Measurements from ENCODE around the gene IGFBP5.

DNA sequence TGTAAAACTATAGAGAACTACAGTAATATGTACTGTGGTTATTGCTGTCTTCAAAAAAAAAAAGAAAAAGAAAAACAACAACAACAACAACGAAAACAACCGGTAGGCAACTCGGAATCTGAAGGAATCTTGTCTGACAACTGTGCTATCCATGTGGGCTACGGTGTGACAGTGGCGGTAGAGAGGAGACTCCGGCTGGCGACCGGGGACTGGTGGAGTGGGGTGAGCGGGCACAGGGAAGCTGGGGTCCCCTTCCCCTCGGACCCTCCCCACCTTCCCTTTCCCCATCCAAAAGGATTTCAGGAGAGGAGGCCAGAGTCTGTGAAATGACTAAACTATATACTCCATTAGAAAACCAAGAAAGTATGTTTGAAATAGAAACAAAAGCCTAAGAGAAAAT is 22.9 kb downstream of the IGFBP5 start:
- TF ChIP-seq FOXA2 (IDR thresholded peaks at IDR 0.05) (no peak), CTCF (IDR thresholded peaks at IDR 0.05; ENCODE audit: low read depth, low read length, missing input control) (no peak), RAD21 (IDR thresholded peaks at IDR 0.05) (no peak), YY1 (IDR thresholded peaks at IDR 0.05) (no peak), TAF1 (conservative IDR thresholded peaks at IDR 0.05) (no peak), ATF3 (IDR thresholded peaks at IDR 0.05) (no peak), EGR1 (IDR thresholded peaks at IDR 0.05; ENCODE audit: low read depth in 2 of 2) (no peak), HNF4G (IDR thresholded peaks at IDR 0.05) (no peak), JUND (IDR thresholded peaks at IDR 0.05) (no peak), SP1 (IDR thresholded peaks at IDR 0.05) (no peak), NR2F2 (IDR thresholded peaks at IDR 0.05) (no peak)
- TF ChIP-seq, protein P1, sequence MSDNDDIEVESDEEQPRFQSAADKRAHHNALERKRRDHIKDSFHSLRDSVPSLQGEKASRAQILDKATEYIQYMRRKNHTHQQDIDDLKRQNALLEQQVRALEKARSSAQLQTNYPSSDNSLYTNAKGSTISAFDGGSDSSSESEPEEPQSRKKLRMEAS (IDR thresholded peaks at IDR 0.05) = no peak
- TF ChIP-seq, protein P2, sequence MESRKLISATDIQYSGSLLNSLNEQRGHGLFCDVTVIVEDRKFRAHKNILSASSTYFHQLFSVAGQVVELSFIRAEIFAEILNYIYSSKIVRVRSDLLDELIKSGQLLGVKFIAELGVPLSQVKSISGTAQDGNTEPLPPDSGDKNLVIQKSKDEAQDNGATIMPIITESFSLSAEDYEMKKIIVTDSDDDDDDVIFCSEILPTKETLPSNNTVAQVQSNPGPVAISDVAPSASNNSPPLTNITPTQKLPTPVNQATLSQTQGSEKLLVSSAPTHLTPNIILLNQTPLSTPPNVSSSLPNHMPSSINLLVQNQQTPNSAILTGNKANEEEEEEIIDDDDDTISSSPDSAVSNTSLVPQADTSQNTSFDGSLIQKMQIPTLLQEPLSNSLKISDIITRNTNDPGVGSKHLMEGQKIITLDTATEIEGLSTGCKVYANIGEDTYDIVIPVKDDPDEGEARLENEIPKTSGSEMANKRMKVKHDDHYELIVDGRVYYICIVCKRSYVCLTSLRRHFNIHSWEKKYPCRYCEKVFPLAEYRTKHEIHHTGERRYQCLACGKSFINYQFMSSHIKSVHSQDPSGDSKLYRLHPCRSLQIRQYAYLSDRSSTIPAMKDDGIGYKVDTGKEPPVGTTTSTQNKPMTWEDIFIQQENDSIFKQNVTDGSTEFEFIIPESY (IDR thresholded peaks at IDR 0.05) = no peak
- TF ChIP-seq, protein P3, sequence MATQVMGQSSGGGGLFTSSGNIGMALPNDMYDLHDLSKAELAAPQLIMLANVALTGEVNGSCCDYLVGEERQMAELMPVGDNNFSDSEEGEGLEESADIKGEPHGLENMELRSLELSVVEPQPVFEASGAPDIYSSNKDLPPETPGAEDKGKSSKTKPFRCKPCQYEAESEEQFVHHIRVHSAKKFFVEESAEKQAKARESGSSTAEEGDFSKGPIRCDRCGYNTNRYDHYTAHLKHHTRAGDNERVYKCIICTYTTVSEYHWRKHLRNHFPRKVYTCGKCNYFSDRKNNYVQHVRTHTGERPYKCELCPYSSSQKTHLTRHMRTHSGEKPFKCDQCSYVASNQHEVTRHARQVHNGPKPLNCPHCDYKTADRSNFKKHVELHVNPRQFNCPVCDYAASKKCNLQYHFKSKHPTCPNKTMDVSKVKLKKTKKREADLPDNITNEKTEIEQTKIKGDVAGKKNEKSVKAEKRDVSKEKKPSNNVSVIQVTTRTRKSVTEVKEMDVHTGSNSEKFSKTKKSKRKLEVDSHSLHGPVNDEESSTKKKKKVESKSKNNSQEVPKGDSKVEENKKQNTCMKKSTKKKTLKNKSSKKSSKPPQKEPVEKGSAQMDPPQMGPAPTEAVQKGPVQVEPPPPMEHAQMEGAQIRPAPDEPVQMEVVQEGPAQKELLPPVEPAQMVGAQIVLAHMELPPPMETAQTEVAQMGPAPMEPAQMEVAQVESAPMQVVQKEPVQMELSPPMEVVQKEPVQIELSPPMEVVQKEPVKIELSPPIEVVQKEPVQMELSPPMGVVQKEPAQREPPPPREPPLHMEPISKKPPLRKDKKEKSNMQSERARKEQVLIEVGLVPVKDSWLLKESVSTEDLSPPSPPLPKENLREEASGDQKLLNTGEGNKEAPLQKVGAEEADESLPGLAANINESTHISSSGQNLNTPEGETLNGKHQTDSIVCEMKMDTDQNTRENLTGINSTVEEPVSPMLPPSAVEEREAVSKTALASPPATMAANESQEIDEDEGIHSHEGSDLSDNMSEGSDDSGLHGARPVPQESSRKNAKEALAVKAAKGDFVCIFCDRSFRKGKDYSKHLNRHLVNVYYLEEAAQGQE (IDR thresholded peaks at IDR 0.05) = no peak
